Measurements from ENCODE around the gene GPSM3. TPM values are rescaled to one million over a fixed set of nuclear protein-coding genes. Genes with fewer than 3 reads are reported as not detected.

The GPSM3 gene
- total and polyA plus RNA-seq, 2 donors: 2.2 to 12.8 TPM

Small RNA genes within 50 kb of the gene (small RNA-seq; reads per million reads assigned to genes)
- not detected for gene AL662884.1
- not detected for gene MIR6833

Other genes starting within 250 kb of the GPSM3 start
- gene CFB, start 246.5 kb downstream of the GPSM3 start, total RNA-seq: 6.5 TPM
- 39.6 TPM for gene CFB, start 246.5 kb downstream of the GPSM3 start, polyA plus RNA-seq
- 39.8 TPM for gene NELFE, start 233.7 kb downstream of the GPSM3 start, total RNA-seq
- 53.6 TPM for gene NELFE, start 233.7 kb downstream of the GPSM3 start, polyA plus RNA-seq
- gene SKIC2, start 233.5 kb downstream of the GPSM3 start, total RNA-seq: 28.9 TPM
- gene SKIC2, start 233.5 kb downstream of the GPSM3 start, polyA plus RNA-seq: 48.8 TPM
- 8.5 TPM for gene DXO, start 220.5 kb downstream of the GPSM3 start, total RNA-seq
- gene DXO, start 220.5 kb downstream of the GPSM3 start, polyA plus RNA-seq: 20.2 TPM
- 3.6 TPM for gene C4A, start 210.6 kb downstream of the GPSM3 start, total RNA-seq
- 126 TPM for gene C4A, start 210.6 kb downstream of the GPSM3 start, polyA plus RNA-seq
- 4.7 TPM for gene C4B, start 177.8 kb downstream of the GPSM3 start, total RNA-seq
- gene C4B, start 177.8 kb downstream of the GPSM3 start, polyA plus RNA-seq: 142 TPM
- not detected for gene CYP21A2, start 154.2 kb downstream of the GPSM3 start, total RNA-seq
- gene CYP21A2, start 154.2 kb downstream of the GPSM3 start, polyA plus RNA-seq: 2.3 TPM
- gene TNXB, start 83.3 kb downstream of the GPSM3 start, total RNA-seq: 171 TPM
- 93.5 TPM for gene TNXB, start 83.3 kb downstream of the GPSM3 start, polyA plus RNA-seq
- 28.8 TPM for gene ATF6B, start 64.4 kb downstream of the GPSM3 start, total RNA-seq
- gene ATF6B, start 64.4 kb downstream of the GPSM3 start, polyA plus RNA-seq: 68.3 TPM
- 3.0 TPM for gene FKBPL, start 62.4 kb downstream of the GPSM3 start, total RNA-seq
- 5.6 TPM for gene FKBPL, start 62.4 kb downstream of the GPSM3 start, polyA plus RNA-seq
- gene PRRT1, start 40.7 kb downstream of the GPSM3 start, total RNA-seq: 0.42 TPM
- gene PRRT1, start 40.7 kb downstream of the GPSM3 start, polyA plus RNA-seq: 10.8 TPM
- gene PPT2, start 38.5 kb downstream of the GPSM3 start, total RNA-seq: 29.6 TPM
- 20.0 TPM for gene PPT2, start 38.5 kb downstream of the GPSM3 start, polyA plus RNA-seq
- 17.6 TPM for gene EGFL8, start 28.0 kb downstream of the GPSM3 start, total RNA-seq
- 22.8 TPM for gene EGFL8, start 28.0 kb downstream of the GPSM3 start, polyA plus RNA-seq
- gene AGPAT1, start 16.6 kb downstream of the GPSM3 start, total RNA-seq: 13.8 TPM
- gene AGPAT1, start 16.6 kb downstream of the GPSM3 start, polyA plus RNA-seq: 93.7 TPM
- gene RNF5, start 14.2 kb downstream of the GPSM3 start, total RNA-seq: 30.1 TPM
- gene RNF5, start 14.2 kb downstream of the GPSM3 start, polyA plus RNA-seq: 102 TPM
- gene AGER, start 8.4 kb downstream of the GPSM3 start, total RNA-seq: 1.5 TPM
- gene AGER, start 8.4 kb downstream of the GPSM3 start, polyA plus RNA-seq: 7.6 TPM
- 44.1 TPM for gene PBX2, start 2.4 kb downstream of the GPSM3 start, total RNA-seq
- gene PBX2, start 2.4 kb downstream of the GPSM3 start, polyA plus RNA-seq: 62.2 TPM
- 11.2 TPM for gene NOTCH4, start 31.4 kb upstream of the GPSM3 start, total RNA-seq
- 27.6 TPM for gene NOTCH4, start 31.4 kb upstream of the GPSM3 start, polyA plus RNA-seq
- gene TSBP1, start 179.3 kb upstream of the GPSM3 start, total RNA-seq: not detected
- gene TSBP1, start 179.3 kb upstream of the GPSM3 start, polyA plus RNA-seq: not detected
- gene BTNL2, start 214.5 kb upstream of the GPSM3 start, total RNA-seq: not detected
- not detected for gene BTNL2, start 214.5 kb upstream of the GPSM3 start, polyA plus RNA-seq
- 93.9 TPM for gene HLA-DRA, start 247.2 kb upstream of the GPSM3 start, total RNA-seq
- 272 TPM for gene HLA-DRA, start 247.2 kb upstream of the GPSM3 start, polyA plus RNA-seq

All from urinary bladder (tissue), 2 donors.